Femur (tissue), 1 donor: Measurements from ENCODE around the gene FREM3.
"Not testable (repeated sequence)": the region's sequence is repeated elsewhere in the genome, so short reads cannot be mapped to it uniquely, and the experiment has no call there.

Source experiments
- DNase-seq: peaks from one replicate; pipeline ENCODE4 v3.0.0-alpha.2; 2017

Gene FREM3

DNA sequence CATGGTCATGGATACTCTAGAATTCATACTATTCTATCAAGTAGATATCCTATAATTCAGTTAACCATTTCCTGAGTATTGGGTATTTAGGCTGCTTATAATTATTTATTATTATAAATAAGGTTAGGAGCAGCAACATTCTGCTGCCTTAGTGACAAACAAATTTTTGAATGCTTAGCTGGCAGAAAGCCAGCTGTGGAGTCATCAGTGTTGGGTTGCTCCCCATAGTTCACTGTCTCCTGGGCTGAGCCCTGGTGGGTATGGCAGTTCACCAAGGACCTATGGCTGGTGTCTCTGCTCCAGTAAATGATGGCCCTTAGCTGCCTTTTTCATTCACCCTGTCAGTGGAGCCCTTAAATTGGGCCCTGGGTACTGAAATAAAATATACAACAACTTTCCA lies 125.1 kb downstream of the FREM3 start:
- no peak for DNase-seq

- no peak for DNase-seq
Measured at GRCh38 chr4:143564472-143564871, 136.0 kb downstream of the FREM3 start.

DNA sequence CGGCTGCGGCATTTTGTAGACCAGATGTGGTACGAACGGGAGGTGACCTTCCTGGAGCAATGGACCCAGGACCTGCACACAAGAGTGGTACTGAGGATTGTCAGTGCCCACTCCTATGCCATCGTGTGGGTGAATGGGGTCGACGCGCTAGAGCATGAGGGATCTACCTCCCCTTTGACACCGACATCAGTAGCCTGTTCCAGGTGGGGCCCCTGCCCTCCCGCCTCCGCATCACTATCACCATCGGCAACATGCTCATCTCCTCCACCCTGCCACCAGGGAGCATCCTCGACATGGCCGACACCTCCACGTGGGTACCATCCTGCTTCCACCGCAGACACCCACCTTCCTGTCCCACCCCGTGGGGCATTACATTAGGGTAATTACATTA lies 140.7 kb downstream of the FREM3 start:
- DNase-seq, result no peak

DNA sequence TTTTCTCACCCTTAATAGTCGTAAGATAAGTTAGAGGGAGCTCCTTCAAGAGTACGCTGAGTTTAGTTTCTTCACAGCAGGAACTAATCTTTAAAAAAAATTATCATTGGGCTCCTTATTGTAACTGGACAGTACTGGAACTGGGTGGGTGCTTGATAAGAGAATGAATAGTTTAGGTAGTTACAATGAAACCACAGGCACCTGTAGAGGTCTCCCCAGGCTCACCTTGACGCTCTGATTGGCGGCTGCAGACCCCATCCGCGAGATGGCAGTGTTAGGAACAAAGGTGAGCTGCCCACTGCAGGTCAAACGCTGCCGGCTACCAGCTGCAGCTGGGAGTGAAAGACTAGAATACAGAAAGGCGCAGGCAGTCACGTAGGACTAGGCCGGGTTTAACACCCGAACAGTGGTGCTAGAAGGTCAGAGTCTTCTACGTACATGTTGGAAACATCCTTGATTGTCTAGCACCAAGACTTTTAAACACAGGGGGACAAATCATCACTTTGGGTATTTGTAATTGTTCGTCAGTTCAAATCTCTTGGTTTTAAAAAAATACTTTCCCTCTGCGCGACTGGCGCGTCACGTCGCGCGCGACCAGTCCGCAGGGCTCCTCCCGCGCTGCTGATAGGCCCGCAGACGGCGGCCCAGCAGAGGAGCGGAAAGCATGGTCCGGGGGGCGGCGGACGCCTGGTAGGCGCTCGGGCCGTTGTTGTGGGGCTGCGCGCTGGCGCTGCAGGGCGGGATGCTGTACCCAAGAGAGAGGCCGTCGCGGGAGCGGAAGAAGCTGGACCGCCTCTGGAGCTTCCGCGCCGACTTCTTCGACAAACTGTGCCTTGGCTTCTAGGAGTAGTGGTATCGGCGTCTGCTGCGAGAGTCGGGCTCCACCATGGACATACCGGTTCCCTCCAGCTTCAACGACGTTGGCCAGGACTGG lies 141.4 kb downstream of the FREM3 start:
- peak; percentile 79 for DNase-seq

GRCh38 chr4:143558286-143558685 lies 142.2 kb downstream of the FREM3 start:
- DNase-seq, result no peak

DNA sequence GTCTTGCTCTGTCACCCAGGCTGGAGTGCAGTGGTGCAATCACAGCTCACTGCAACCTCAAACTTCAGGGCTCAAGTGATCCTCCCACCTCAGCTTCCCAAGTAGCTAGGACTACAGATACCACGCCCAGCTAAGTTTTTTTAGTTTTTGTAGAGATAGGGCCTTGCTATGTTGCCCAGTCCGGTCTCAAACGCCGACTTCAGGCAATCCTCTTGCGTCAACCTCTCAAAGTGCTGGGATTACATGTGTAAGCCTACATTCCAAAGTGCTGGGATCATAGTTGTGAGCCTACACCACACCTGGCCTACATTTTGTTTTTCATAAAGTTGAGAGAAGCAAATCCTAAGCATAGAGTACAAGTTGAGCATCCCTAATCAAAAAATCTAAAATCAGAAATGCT lies 144.8 kb downstream of the FREM3 start:
- DNase-seq, result no peak

GRCh38 chr4:143554728-143555597 lies 145.5 kb downstream of the FREM3 start:
- DNase-seq, result no peak

DNA sequence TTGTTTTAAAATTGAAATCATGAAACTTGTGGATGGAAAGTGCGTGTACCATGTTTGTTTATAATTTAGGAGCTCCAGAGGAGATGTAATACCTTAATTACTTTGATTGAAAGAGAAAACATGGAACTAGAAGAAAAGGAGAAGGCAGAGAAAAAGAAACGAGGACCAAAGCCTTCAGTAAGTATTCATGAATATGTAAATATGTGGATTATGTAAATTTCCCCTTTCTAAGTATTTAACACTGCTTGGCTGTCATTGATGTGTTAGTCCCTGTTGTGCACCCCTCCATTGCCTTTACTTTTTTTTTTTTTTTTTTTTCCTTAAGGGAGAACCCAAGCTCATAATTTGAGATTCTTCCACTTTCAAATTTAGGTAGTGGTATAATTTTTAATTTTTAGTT lies 150.5 kb downstream of the FREM3 start:
- DNase-seq, result no peak

- no peak for DNase-seq
Measured at GRCh38 chr4:143539670-143540023, 160.8 kb downstream of the FREM3 start.

DNA sequence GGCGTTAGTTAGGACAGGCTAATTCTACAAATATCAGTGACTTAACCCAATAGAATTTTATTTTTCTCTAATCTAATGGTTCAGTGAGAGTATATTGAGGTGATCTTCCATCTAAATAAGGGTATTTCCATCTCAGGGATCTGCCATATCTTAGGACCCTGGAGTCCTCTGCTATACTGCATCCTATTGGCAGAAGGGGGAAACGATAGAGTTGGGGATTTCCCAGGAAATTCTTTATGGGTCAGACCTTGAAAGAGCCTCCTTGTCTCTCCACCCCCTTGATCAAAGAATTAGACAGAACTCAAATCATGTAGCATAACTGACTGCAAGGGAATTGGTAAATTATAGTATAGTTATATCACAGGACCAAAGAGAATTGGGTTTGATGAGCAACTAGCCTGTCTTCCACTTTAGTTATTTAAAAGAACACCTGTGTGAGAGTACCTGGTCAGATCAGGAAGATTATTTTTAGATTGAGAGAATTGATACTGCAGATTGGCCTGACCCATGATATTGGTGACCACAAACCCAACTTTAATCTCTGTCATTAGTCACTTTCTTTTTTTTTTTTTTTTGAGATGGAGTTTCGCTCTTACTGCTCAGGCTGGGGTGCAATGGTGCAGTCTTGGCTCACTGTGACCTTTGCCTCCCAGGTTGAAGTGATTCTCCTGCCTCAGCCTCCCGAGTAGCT lies 161.4 kb downstream of the FREM3 start:
- no peak for DNase-seq

GRCh38 chr4:143531788-143532491 lies 168.5 kb downstream of the FREM3 start:
- no peak for DNase-seq

GRCh38 chr4:143531380-143531779 lies 169.1 kb downstream of the FREM3 start:
- no peak for DNase-seq

GRCh38 chr4:143528046-143528445 lies 172.4 kb downstream of the FREM3 start:
- not testable (repeated sequence) for DNase-seq
